ENCODE measurements around the gene RPL10.
"Not testable (repeated sequence)": the region's sequence is repeated elsewhere in the genome, so short reads cannot be mapped to it uniquely, and the experiment has no call there.

RPL10 gene

DNA sequence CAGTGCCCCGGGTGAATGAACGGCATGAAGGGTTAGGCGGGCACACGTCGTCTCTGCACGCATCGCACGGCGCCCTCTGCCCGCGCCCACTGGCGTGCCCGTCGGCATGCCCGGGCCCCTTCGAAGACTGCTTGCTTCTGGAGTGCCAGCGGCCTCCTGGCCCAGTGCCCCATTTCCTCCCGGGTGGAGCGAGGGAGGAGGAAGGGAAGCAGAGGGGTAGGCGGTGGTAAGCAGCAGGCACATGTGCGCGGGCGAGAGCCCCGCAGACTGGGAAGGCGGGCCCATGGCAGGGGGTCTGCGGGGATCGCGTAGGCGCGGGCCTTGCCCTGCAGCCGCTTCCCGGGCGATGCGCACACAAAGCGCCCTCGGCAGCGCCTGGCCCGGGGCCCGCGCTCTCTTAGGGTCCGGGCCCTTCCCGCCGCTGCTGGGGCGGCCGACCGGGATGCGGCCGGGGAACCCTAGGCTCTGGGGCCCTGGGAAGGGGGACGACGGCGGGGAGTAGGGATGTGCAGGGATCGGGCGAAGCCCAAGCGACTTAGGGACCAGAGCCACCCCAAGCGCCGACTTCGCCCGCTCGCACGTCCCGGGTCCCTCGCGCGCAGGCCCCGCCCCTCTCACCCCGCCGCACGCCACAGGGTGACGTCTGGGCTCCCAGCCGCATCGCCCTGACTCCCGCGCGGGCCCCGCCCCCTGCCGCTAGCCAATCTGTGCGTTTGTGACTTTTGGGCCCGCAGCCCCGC, 19.9 kb upstream of the RPL10 start:
- DNase-seq = peak in 1 of 2 donors; percentile 85

DNA sequence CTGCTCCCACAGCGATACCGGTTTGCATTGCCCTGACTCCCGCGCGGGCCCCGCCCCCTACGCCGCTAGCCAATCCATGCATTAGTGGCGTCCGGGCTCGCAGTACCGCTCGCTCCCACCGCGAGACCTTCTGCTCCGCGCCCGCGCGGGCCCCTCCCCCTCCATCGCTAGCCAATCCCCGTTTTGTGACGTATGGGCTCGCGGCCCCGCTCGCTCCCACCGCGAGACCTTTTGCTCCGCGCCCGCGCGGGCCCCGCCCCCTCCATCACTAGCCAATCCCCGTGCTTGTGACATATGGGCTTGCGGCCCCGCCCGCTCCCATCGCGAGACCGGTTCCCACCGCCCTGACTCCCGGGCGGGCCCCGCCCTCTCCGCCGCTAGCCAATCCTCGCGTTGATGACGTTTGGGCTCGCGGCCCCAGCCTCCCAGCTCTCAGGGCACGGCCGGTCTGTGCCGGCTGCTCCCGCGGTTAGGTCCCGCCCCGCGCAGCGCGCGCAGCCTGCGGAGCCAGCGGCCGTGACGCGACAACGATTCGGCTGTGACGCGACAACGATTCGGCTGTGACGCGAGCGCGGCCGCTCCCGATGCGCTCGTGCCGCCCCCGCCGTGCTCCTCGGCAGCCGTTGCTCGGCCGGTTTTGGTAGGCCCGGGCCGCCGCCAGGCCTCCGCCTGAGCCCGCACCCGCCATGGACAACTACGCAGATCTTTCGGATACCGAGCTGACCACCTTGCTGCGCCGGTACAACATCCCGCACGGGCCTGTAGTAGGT, 19.2 kb upstream of the RPL10 start, which contains the start of gene EMD:
Gene EMD (plus strand): TSS at position 497 of the 770 bp plus-strand sequence. CDS start 190 bp downstream, at position 687.
- DNase-seq = peak; percentile 87 to 91

DNA sequence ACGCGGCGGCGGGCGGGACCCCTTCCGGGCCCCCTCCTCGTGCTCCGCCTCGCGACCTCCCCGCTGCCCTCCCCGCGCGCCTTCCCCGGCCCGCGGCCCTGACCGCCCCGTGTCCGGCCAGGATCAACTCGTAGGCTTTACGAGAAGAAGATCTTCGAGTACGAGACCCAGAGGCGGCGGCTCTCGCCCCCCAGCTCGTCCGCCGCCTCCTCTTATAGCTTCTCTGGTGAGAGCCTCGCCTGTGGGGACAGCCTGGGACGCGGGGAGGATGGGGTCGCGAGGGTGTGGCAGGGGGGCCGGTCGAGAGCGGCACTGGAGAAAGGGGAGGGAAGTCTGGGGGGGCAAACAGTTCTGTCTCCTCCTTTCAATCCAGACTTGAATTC, 18.6 kb upstream of the RPL10 start:
- no peak for DNase-seq

DNA sequence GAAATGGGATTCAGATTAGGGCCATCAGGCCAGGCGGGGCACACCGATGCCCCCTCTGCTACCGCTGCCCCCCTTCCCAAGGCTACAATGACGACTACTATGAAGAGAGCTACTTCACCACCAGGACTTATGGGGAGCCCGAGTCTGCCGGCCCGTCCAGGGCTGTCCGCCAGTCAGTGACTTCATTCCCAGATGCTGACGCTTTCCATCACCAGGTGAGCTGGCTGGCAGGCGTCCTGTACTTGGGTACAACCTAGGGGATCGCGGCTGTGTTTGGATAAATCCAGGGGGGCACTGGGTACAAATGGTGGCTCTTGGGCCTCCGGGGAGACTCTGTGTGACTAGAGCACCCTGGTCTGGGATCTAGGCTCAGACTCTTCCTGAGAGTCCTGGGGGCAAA, 18.0 kb upstream of the RPL10 start:
- no peak for DNase-seq

DNA sequence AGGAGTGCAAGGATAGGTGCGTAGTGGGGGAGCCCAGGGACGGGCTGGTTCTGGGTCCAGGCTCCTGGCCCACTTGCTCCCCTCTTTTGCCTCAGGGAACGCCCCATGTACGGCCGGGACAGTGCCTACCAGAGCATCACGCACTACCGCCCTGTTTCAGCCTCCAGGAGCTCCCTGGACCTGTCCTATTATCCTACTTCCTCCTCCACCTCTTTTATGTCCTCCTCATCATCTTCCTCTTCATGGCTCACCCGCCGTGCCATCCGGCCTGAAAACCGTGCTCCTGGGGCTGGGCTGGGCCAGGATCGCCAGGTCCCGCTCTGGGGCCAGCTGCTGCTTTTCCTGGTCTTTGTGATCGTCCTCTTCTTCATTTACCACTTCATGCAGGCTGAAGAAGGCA, 17.4 kb upstream of the RPL10 start:
- no peak for DNase-seq

DNA sequence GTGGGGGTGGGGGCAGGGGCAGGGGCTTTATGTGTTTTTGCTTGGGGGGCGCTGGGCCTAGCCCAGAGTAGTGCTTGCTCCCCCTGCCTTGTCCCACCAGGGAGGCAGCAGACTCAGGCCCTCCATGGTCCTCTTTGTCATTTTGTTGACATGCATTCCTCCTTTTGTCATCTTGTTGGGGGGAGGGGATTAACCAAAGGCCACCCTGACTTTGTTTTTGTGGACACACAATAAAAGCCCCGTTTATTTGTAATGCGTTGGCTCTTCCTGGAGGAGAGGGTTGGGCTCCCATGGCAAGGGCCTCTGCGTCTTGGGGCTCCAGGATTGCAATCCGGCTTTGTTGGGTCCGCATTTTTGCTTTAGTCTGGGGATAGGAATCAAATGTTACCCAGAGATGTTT, 16.9 kb upstream of the RPL10 start:
- DNase-seq = no peak

DNA sequence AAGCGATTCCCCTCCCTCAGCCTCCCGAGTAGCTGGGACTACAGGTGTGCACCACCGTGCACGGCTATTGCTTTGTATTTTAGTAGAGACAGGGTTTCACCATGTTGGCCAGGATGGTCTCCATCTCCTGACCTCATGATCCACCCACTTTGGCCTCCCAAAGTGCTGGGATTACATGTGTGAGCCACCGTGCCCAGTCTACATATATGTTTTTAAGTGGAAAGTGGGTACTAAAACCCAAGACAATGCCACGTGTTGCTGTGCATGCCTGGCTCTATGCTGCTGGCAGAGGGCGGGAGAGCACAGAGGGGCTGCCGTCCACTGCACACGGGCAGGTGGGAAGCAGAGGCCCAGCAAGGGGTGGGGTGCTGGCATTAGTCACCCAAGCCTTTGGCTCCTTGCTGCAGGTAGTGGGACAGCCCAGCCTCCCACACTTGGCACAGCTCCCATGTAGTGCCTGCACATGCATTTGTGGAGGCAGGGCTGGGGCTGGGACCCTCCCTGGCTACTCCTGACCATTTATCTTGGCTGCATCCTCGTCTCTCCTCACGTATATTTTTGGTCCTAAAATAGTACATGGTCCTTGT, 15.6 kb upstream of the RPL10 start:
- no peak for DNase-seq

DNA sequence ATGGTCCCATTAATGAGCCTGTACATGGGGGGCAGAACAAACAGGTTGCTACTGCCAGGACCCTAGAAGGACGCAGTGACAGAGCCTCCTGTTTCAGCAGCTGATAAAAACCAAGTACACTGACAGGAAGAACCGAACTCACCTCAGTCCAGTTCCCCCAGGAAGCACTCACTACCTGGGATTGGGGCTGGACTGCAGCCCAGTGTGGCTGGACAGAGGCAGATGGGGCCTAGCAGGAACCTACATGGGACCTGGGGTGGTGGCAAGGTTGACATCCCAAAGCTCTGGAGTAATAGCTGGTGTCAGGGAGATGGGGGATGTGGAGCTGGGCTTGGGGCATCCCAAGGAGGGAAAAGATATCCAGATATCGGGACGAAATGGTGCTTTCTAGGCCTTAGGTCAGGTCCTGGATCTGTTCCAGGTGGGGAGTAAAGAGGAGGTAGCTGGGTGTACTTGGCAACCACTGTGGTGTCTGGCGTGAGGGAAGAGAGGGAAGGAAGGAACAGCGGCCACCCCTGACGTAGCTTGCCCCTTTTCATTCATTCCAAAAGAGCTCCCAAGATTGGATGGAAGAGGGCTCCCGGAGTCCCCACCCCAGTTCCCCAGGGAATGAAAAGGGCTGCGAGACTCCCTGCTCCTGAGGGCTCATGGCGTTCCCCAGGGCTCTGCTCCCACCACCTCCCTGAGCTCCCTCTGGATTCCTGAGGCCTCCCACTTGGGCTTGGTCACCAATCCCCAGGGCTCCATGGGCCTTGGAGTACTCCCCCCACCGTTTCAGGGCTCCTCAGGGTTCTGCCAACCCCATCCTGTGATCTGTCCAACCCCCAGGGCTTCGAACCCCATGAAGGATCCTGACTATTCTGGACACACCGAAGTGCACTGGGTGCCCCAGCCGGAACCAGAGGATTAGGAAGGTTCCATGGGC, 14.6 kb upstream of the RPL10 start:
- DNase-seq = no peak

DNA sequence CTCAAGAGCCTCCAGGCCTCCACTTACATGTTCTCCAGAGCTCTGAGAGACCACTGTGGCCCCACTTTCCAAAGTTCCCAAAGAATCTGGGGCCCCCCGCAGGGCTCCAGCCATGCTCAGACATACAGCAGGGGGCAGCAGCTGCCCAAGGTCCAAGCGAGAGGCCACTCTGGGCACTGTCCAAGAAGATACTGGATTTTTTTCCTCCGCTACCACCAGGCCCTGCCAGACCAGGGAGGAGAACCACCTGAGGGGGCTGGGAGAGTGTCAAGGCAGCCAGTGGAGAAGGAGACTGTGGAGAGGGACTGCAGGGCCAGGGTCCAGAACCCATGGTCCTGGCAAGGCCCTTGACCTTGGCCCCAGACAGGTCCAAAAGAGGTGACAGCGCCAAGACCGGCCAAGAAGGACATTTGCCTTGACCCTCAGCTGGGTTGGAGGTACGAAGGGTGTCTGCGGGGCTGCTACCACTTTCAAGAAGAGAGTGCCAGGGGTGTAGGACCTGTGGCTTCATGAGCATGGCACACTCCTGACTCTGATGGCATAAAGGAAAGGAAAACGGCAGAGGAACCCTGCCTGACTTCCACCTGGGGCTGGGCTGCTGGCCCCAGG, 13.8 kb upstream of the RPL10 start:
- DNase-seq = no peak

DNA sequence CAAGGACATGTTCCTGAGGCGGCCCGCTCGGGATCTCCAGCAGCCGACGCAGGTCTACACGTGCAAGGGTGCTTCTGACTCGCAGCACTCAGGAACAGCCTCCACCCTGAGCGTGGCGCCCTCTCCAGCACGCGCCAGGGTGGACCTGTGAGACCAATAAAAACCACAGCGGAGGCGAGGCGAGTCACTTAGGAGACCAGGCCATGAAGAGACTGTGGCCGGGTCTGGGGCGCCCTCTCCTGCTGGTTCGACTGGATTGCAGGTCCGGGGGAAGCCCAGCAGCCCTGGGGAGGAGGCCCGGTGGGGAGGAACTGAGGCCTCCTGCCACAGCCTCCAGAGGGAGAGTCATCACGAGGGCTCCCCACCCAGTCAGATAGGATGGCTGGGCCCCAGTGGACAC, 10.1 kb upstream of the RPL10 start:
- not testable (repeated sequence) for DNase-seq

DNA sequence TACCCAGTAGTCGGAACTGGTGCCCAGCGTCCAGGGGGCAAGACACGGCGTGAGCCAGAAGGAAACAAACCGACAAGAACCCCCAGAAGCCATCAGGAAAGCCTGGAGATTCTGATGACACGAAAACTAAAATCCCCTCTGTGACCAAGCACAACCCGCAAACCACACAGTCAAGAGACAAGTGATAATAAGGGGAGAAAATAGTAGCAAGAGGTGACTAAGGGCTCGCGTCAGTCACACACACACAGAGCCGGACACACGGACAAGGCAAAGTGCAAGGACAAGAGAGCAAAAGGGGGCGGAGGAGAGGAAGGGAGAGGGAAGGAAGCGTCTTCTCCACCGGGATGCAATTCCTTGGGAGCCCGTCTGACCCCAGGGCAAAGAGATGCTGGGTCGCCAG, 9.5 kb upstream of the RPL10 start:
- DNase-seq = not testable (repeated sequence)

DNA sequence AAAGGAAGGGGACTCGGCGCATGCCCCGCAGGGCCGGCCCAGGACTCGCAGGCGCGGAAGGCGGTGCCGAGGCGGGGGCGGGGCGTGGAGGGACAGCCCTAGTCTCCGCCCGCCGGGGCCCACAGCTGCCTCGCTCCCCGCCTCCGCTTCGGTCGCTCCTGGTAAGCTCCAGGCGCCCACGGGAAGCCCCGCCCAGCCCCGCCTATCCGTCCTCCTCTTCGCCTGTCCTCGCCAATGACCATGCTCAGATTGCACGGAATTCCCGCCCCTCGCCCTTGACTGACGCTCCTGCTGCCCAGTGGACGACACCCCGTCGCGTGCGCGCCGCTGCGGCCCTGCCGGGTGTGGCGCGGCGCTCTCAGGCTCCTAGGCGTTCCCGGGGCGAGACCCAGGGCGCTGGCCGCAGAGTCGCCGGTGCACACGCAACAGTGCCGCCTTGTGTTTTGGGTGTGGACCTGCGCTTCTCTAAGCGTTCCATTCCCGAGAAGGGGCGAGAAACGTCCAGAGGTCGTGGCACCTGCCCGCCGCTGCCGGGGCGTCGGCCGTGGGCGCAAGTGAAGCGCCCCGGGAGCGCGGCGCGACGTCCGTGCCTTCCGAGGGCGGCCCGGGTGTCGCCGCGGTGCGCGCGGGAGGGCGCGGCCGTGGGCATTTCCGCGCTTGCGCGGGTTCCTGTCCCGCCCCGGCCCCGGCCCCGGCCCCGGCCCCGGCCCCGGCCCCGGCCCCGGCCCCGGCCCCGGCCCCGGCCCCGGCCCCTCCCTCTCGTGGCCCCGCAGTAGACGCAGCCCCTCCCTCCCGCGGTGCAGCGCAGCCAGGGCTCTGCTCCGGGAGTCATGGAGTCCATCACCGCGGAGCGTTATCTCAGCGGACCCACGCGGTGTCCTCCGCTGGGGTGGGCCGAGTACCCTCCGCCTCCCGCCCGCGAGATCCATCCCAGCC, 8.1 kb upstream of the RPL10 start:
- not testable (repeated sequence) for DNase-seq

DNA sequence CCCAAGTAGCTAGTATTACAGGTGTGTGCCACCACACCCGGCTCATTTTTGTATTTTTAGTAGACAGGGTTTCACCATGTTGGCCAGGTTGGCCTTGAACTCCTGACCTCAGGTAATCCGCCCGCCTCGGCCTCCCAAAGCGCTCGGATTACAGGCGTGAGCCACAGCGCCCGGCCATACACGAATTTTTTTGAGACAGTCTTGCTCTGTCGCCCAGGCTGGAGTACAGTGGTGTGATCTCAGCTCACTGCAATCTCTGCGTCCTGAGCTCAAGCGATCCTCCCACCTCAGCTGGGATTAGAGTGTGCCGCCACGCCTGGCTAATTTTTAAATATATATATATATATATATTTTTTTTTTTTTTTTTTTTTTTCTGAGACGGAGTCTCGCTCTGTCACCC, 1.8 kb upstream of the RPL10 start:
- not testable (repeated sequence) for DNase-seq

DNA sequence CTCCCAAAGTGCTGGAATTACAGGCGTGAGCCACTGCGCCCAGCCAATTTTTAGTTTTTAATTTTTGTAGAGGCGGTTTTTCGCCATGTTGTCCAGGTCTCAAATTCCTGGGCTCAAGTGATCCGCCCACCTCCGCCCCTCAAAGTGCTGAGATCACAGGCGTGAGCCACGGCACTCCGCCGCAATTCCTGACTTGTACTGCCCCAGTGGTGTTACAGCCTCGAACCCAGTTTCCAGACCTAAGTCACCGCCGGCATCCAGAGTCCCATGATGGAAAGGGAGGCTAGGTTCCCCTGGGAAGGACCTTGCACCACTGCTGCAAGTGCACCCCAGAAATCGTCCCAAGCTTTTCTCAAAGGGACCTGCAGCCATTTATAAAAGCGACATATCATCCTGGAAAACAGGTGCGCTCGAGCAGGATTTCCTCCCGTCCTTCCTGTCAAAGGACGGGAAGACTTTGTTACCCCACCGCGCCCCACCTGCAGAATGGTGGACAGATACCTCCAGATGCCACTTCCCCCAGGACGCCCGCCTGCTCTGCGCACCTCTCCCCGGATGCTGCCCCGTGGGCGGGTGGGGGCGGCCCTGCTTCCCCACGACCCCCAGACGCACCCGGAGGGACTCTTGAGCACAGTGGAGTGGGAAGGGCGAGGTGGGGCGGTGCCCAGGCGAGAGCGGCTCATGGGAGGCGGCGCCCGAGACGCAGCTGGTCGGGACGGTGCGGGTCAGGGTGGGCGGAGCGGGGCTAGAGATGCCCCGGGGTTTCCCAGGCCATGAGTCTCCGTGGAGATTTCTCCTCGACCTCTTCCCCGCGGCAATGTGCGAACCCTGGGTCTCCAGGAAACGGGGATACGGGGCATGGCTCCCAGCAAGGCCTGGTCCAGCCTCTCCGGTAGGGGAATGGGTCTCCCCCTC, 947 bp upstream of the RPL10 start:
- DNase-seq = peak in 1 of 2 donors; percentile 51

DNA sequence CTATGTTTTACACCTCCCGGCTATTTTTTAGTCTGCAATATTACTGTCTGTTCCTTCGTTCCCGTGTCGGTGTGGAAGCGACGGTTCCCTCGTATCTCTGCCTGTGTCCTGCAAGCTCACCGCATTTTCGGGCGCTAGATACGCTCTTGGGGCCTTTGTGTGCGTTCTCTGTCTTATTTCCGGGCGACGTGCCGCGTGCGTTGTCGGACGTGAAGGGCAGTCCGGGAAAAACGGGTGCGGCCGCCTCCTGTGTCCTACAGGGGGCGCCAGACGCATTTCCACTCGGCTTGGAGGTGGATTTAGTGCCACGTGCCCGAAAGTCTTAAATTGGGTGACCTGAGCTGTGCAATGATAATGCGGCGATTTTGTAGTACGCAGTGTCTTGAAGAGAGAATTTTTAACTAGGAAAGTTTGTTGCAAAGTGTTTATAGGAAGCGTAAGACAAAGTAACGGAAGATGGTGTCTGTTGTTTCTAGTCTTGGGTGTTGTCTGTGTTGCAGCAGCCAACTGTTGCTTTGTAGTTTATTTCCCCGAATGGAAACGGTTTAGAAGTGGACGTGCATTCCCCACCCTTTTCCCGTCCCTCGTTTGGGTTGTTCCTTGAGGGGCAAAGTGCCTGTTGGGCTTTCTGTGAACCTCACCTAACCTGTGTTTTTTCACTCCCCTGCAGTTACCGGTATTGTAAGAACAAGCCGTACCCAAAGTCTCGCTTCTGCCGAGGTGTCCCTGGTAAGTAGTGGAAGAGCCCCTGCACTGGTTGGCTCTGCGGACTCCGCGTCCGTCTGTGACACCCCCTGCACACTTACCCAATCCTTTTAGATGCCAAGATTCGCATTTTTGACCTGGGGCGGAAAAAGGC, 720 bp downstream of the RPL10 start:
- DNase-seq = peak; percentile 69 to 73

DNA sequence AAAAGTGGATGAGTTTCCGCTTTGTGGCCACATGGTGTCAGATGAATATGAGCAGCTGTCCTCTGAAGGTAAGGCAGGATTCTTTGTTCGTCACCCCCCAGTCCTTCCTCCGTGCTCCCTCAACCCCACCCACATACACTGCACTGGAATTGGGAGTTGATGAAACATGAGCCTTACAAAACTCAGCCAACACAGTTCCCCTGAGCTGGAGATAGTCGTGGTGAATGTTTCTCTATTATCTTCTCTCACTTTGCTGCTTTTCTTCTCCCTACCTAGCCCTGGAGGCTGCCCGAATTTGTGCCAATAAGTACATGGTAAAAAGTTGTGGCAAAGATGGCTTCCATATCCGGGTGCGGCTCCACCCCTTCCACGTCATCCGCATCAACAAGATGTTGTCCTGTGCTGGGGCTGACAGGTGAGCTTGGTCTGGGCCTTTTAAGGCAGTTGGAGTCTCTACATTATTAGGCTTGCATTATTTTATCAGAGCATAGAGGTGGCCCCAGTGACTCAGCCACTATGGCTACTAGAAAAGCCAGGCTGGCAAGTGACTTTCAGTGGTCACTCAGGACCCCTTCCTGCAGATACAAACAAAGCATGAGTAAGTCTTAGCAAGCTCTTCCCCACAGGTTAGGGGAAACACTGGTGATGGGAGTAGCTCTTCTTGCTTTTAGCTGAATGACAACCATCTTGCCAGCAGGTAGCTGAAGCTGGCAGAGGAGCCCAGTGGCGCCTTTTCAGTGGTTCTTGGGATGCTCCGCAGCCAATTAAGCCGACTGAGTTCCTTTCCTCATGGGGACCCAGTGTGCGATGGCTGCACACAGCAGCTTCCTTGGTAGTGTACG, 1.6 kb downstream of the RPL10 start:
- DNase-seq = no peak

DNA sequence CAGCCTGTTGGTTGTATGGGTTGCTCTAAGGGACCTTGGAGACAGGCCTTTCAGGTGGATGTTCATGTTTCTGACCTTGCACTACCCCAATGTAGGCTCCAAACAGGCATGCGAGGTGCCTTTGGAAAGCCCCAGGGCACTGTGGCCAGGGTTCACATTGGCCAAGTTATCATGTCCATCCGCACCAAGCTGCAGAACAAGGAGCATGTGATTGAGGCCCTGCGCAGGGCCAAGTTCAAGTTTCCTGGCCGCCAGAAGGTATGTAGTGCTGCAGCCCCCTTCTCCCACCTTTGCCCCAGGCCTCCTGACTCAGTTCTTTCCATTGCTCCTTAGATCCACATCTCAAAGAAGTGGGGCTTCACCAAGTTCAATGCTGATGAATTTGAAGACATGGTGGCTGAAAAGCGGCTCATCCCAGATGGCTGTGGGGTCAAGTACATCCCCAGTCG, 2.2 kb downstream of the RPL10 start:
- DNase-seq = not testable (repeated sequence)
